ENCODE results near the gene LPCAT1. TPM values are rescaled to one million over a fixed set of nuclear protein-coding genes. Genes with fewer than 3 reads are reported as not detected.
"Not testable (repeated sequence)": the region's sequence is repeated elsewhere in the genome, so short reads cannot be mapped to it uniquely, and the experiment has no call there.

The LPCAT1 gene
- total RNA-seq, 2 experiments from 2014 or later, result 70.8 to 72.2 TPM

DNA sequence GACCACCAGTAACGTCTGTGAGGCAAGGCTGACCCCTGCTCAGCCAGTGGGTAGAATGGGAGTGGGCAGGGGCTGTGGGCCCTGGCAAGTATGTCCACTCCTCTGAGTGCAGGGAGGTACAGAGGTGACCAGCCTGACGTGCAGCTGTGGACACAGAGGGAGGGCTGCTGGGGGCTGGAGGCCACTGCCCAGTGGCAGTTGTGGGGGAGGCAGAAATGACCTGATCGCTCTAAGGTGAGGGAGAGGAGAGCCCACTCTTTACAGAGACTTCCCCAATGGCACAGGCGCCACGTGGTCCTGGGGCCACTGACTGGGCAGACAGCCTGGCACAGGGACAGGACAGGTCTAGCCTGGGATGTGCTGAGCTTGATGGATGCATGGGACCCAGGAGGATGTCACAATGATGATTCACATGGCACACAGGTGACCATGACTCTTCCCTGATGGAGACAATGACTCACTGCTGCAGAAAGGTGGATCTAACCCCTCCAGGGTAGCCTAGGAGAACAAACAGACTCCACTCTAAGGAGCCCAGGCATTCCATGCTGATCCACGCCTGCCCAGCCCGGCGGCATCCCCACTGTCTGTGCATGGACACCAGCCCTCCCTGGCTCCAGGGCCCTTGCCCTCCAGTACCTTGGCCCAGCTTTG, 7.7 kb downstream of the LPCAT1 start:
- Mint-ChIP-seq H3K36me3 (no peaks in the 10 kb centered on the region), H3K27me3 (no peaks in the 10 kb centered on the region), H3K4me1 (peaks cover 17% of the 10 kb centered on the region), H3K27ac (peak overlapping the region; percentile 58), H3K4me3 (no peak overlapping the region), H3K9me3 (no peaks in the 10 kb centered on the region)
- POLR2A ChIA-PET, result no interaction called here
- ATAC-seq (ENCODE audit: low read depth) (no peak), DNase-seq (peak; percentile 15)

GRCh38 chr5:1515311-1515920, 8.3 kb downstream of the LPCAT1 start:
- DNase-seq (peak; percentile 24), ATAC-seq (ENCODE audit: low read depth) (no peak)
- no peak overlapping the region for H3K4me3 Mint-ChIP-seq
- H3K27ac Mint-ChIP-seq, result peak overlapping the region; percentile 58
- POLR2A ChIA-PET, result no interaction called here
- H3K4me1 Mint-ChIP-seq, result peaks cover 17% of the 10 kb centered on the region
- no peaks in the 10 kb centered on the region for H3K9me3 Mint-ChIP-seq
- no peaks in the 10 kb centered on the region for H3K27me3 Mint-ChIP-seq
- H3K36me3 Mint-ChIP-seq, result no peaks in the 10 kb centered on the region

GRCh38 chr5:1514819-1515310, 8.9 kb downstream of the LPCAT1 start:
- H3K9me3 Mint-ChIP-seq; H3K27me3 Mint-ChIP-seq; H3K27ac Mint-ChIP-seq; ATAC-seq (ENCODE audit: low read depth); POLR2A ChIA-PET; H3K36me3 Mint-ChIP-seq; H3K4me3 Mint-ChIP-seq: not testable (repeated sequence)
- peak; percentile 8 for DNase-seq
- peaks cover 17% of the 10 kb centered on the region for H3K4me1 Mint-ChIP-seq

GRCh38 chr5:1514027-1514818, 9.5 kb downstream of the LPCAT1 start:
- DNase-seq (peak; percentile 20), ATAC-seq (ENCODE audit: low read depth) (no peak)
- Mint-ChIP-seq H3K4me3 (no peak overlapping the region), H3K27ac (no peak overlapping the region), H3K36me3 (no peaks in the 10 kb centered on the region), H3K4me1 (peaks cover 15% of the 10 kb centered on the region), H3K9me3 (no peaks in the 10 kb centered on the region), H3K27me3 (no peaks in the 10 kb centered on the region)
- POLR2A ChIA-PET, result no interaction called here

DNA sequence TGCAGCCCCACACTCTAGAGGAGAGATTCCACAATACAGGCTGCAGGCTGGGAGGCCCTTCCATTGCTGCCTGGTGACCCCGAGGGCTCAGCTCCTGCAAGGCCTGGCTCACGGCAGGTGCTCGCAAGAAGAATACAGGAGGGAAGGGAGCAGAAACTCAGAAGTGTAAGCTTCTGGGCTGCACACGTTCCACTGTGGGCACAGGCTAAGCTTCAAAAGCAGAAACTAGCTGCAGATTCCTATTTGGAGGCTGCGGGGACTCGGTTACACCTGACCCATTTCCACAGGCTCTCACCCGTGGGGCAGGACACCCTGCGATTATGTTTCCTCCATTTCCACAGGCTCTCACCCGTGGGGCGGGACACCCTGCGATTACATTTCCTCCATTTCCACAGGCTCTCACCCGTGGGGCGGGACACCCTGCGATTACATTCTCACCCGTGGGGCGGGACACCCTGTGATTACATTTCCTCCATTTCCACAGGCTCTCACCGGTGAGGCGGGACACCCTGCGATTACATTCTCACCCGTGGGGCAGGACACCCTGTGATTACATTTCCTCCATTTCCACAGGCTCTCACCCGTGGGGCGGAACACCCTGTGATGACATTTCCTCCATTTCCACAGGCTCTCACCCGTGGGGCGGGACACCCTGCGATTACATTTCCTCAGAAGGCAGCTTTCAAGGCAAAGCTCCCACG, 10.3 kb downstream of the LPCAT1 start:
- H3K4me3 Mint-ChIP-seq, result no peak overlapping the region

GRCh38 chr5:1512541-1513291, 11.0 kb downstream of the LPCAT1 start:
- peak; percentile 20 for DNase-seq
- no peaks in the 10 kb centered on the region for H3K27me3 Mint-ChIP-seq
- no peak for ATAC-seq (ENCODE audit: low read depth)
- H3K36me3 Mint-ChIP-seq, result no peaks in the 10 kb centered on the region
- POLR2A ChIA-PET, result no interaction called here
- no peak overlapping the region for H3K4me3 Mint-ChIP-seq
- no peak overlapping the region for H3K27ac Mint-ChIP-seq
- no peaks in the 10 kb centered on the region for H3K9me3 Mint-ChIP-seq
- H3K4me1 Mint-ChIP-seq, result peaks cover 10% of the 10 kb centered on the region

More for the DNA sequence above, 10.3 kb downstream of the LPCAT1 start:
- DNase-seq, result no peak
- no peak overlapping the region for H3K27ac Mint-ChIP-seq
- no peak for ATAC-seq (ENCODE audit: low read depth)
- H3K9me3 Mint-ChIP-seq, result no peaks in the 10 kb centered on the region
- no peaks in the 10 kb centered on the region for H3K36me3 Mint-ChIP-seq
- peaks cover 10% of the 10 kb centered on the region for H3K4me1 Mint-ChIP-seq
- no peaks in the 10 kb centered on the region for H3K27me3 Mint-ChIP-seq
- POLR2A ChIA-PET, result no interaction called here

GRCh38 chr5:1511651-1512540, 11.9 kb downstream of the LPCAT1 start:
- Mint-ChIP-seq H3K4me1 (peaks cover 7% of the 10 kb centered on the region), H3K27me3 (no peaks in the 10 kb centered on the region), H3K9me3 (no peaks in the 10 kb centered on the region), H3K27ac (no peak overlapping the region), H3K36me3 (no peaks in the 10 kb centered on the region), H3K4me3 (no peak overlapping the region)
- peak; percentile 22 for DNase-seq
- POLR2A ChIA-PET, result no interaction called here
- ATAC-seq (ENCODE audit: low read depth), result no peak

DNA sequence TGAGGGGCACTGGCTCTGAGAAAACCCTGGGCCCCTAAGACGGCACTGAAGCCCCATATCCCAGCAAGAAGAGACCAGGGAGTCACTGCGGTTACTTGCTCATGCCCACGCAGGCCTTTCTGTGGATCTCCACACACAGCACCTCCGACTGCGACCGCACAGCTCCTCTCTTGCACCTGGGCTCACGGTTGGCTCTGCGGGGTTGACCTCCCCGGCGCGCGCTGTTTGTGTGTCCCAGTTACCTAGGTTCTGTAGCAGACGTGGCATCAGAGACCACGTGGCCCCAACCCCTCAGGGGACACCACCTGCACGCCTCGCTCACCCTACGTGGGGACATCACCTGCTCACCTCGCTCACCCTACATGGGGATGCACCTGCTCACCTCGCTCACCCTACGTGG, 12.7 kb downstream of the LPCAT1 start:
- Mint-ChIP-seq H3K4me1 (peaks cover 7% of the 10 kb centered on the region), H3K36me3 (no peaks in the 10 kb centered on the region), H3K9me3 (no peaks in the 10 kb centered on the region), H3K27ac (no peak overlapping the region), H3K27me3 (no peaks in the 10 kb centered on the region), H3K4me3 (no peak overlapping the region)
- POLR2A ChIA-PET, result no interaction called here
- peak; percentile 15 for DNase-seq
- no peak for ATAC-seq (ENCODE audit: low read depth)

- H3K4me3 Mint-ChIP-seq, result no peak overlapping the region
Observed at GRCh38 chr5:1510631-1511030, 13.1 kb downstream of the LPCAT1 start.

GRCh38 chr5:1510151-1510561, 13.6 kb downstream of the LPCAT1 start:
- H3K27ac Mint-ChIP-seq, result no peak overlapping the region
- H3K36me3 Mint-ChIP-seq, result no peaks in the 10 kb centered on the region
- H3K4me1 Mint-ChIP-seq, result peaks cover 3% of the 10 kb centered on the region
- H3K27me3 Mint-ChIP-seq, result no peaks in the 10 kb centered on the region
- ATAC-seq (ENCODE audit: low read depth) (no peak), DNase-seq (no peak)
- no peak overlapping the region for H3K4me3 Mint-ChIP-seq
- H3K9me3 Mint-ChIP-seq, result no peaks in the 10 kb centered on the region
- POLR2A ChIA-PET, result interaction anchor here (0.5 kb wide), 1 partner anchor 11 kb away, joined by 3 read pairs; no protein-coding TSS in a partner anchor

More at GRCh38 chr5:1510631-1511030, 13.1 kb downstream of the LPCAT1 start:
- ATAC-seq (ENCODE audit: low read depth), result no peak
- H3K27ac Mint-ChIP-seq, result no peak overlapping the region
- no peaks in the 10 kb centered on the region for H3K36me3 Mint-ChIP-seq
- DNase-seq, result peak; percentile 30
- no peaks in the 10 kb centered on the region for H3K27me3 Mint-ChIP-seq
- POLR2A ChIA-PET, result interaction anchor here (0.5 kb wide), 1 partner anchor 10 kb away, joined by 3 read pairs; no protein-coding TSS in a partner anchor
- peaks cover 3% of the 10 kb centered on the region for H3K4me1 Mint-ChIP-seq
- H3K9me3 Mint-ChIP-seq, result no peaks in the 10 kb centered on the region

DNA sequence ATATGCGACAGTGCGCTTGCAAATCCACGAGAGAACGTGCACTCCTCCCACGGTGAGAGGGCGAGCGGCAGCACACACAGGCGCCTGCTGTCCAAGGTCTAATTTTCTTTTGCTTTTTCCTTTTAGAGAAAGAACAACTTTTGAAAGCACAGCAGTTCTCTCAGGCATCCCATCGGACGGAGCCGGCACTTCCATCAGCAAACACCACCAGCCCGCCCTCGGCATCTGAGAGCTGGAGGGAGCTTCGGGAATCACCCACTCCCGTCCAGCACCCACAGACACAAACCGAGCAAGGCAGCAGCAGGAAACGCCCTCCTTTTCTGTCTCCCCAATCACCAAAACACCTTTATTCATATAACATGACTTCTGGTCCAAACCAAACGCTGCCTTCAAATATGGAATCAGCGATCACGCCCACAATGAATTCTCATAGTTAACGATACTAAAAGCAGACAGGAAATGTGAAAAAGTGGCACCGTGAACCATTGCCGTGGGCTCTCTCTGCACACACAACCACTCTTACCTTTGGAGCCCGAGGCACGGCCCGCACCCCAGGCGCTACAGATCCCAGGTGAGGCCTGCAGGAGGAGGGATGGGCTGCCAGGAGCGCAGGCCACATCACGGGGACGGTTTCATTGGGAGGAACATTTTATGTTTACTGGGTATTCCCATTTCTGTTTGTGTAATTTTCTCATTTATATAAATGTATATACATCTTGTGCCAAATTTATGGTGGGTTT, 14.2 kb downstream of the LPCAT1 start:
- H3K4me1 Mint-ChIP-seq, result peaks cover 3% of the 10 kb centered on the region
- DNase-seq (peak; percentile 5), ATAC-seq (ENCODE audit: low read depth) (no peak)
- POLR2A ChIA-PET, result no interaction called here
- no peak overlapping the region for H3K27ac Mint-ChIP-seq
- H3K9me3 Mint-ChIP-seq, result no peaks in the 10 kb centered on the region
- no peaks in the 10 kb centered on the region for H3K27me3 Mint-ChIP-seq
- H3K36me3 Mint-ChIP-seq, result no peaks in the 10 kb centered on the region
- no peak overlapping the region for H3K4me3 Mint-ChIP-seq
